Activated B cell treated with CpG ODN at 0.5 μM for 24 hours (primary cell): ENCODE results near the gene WFIKKN2. TPM values are rescaled to one million over a fixed set of nuclear protein-coding genes. Genes with fewer than 3 reads are reported as not detected.

Source experiments
- ATAC-seq: fragments of 200-7000 bp; cut with Tn5 transposase; one replicate; pipeline ENCODE4 v1.10.0; 2021; ENCODE audit warnings: low read depth, mild to moderate bottlenecking, moderate library complexity
- CTCF ChIA-PET: fragments of 350-600 bp; sonication (Branson Sonifier 250); formaldehyde crosslinking; loops from one replicate; lab custom pipeline; 2021; ENCODE audit warnings: antibody characterized with exemption; lab: Charles Lee
- POLR2A ChIA-PET: fragments of 350-600 bp; sonication (Branson Sonifier 250); formaldehyde crosslinking; loops from one replicate; lab custom pipeline; 2021; ENCODE audit warnings: antibody characterized with exemption; lab: Charles Lee
- DNase-seq: peaks from one replicate; pipeline ENCODE4 v3.0.0; 2022
- H3K27ac Mint-ChIP-seq: one replicate; pipeline ENCODE4 v1.8.0; 2020; ENCODE audit warnings: mixed read lengths
- H3K27me3 Mint-ChIP-seq: one replicate; pipeline ENCODE4 v1.8.0; 2021; ENCODE audit warnings: mixed read lengths
- H3K36me3 Mint-ChIP-seq: one replicate; pipeline ENCODE4 v1.8.0; 2021; ENCODE audit warnings: low read depth, mixed read lengths
- H3K4me1 Mint-ChIP-seq: one replicate; pipeline ENCODE4 v1.8.0; 2021; ENCODE audit warnings: mixed read lengths
- H3K4me3 Mint-ChIP-seq: one replicate; pipeline ENCODE4 v1.8.0; 2020; ENCODE audit warnings: mild to moderate bottlenecking, mixed read lengths
- H3K9me3 Mint-ChIP-seq: one replicate; pipeline ENCODE4 v1.8.0; 2020; ENCODE audit warnings: mixed read lengths
- intact Hi-C: fragments of 100-400 bp; cut with micrococcal nuclease; formaldehyde crosslinking; loops from one replicate; pipeline ENCODE4 v1.15.1; 2024
- total RNA-seq: library from RNA; stranded (reverse); gene quantifications from 2 replicates; pipeline ENCODE4 v1.2.3, GENCODE V29; 2022
- TF ChIP-seq, protein P1 (sequence below): fragments of 200-600 bp; IDR thresholded peaks from one replicate; pipeline ENCODE4 v1.8.0; 2022; ENCODE audit warnings: antibody characterized with exemption, mild to moderate bottlenecking

Gene WFIKKN2
- total RNA-seq, 1 donor from 2014 or later = not detected

- Mint-ChIP-seq H3K4me1 (no peaks in the 10 kb centered on the region), H3K4me3 (no peak overlapping the region), H3K27ac (no peak overlapping the region), H3K36me3 (no peaks in the 10 kb centered on the region), H3K9me3 (peaks cover 8% of the 10 kb centered on the region), H3K27me3 (peaks cover 16% of the 10 kb centered on the region)
- no peak for DNase-seq
- CTCF ChIA-PET = no interaction called here
- intact Hi-C loops = no loop called here
- POLR2A ChIA-PET = no interaction called here
- TF ChIP-seq, protein P1, sequence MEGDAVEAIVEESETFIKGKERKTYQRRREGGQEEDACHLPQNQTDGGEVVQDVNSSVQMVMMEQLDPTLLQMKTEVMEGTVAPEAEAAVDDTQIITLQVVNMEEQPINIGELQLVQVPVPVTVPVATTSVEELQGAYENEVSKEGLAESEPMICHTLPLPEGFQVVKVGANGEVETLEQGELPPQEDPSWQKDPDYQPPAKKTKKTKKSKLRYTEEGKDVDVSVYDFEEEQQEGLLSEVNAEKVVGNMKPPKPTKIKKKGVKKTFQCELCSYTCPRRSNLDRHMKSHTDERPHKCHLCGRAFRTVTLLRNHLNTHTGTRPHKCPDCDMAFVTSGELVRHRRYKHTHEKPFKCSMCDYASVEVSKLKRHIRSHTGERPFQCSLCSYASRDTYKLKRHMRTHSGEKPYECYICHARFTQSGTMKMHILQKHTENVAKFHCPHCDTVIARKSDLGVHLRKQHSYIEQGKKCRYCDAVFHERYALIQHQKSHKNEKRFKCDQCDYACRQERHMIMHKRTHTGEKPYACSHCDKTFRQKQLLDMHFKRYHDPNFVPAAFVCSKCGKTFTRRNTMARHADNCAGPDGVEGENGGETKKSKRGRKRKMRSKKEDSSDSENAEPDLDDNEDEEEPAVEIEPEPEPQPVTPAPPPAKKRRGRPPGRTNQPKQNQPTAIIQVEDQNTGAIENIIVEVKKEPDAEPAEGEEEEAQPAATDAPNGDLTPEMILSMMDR = no peak
- no peak for ATAC-seq
Measured at GRCh38 chr17:50824429-50824828, 11.0 kb upstream of the WFIKKN2 start.

- intact Hi-C loops = no loop called here
- no peak overlapping the region for H3K4me3 Mint-ChIP-seq
- H3K27ac Mint-ChIP-seq = no peak overlapping the region
- no peaks in the 10 kb centered on the region for H3K4me1 Mint-ChIP-seq
- ChIA-PET CTCF (interaction anchor here (0.6 kb wide), 1 partner anchor 1037 kb away, joined by 3 read pairs; no protein-coding TSS in a partner anchor), POLR2A (no interaction called here)
- H3K27me3 Mint-ChIP-seq = peaks cover 17% of the 10 kb centered on the region
- no peaks in the 10 kb centered on the region for H3K36me3 Mint-ChIP-seq
- ATAC-seq = no peak
- H3K9me3 Mint-ChIP-seq = peaks cover 8% of the 10 kb centered on the region
- TF ChIP-seq, protein P1 = no peak
- DNase-seq = no peak
Measured at GRCh38 chr17:50825188-50825587, 10.2 kb upstream of the WFIKKN2 start.

DNA sequence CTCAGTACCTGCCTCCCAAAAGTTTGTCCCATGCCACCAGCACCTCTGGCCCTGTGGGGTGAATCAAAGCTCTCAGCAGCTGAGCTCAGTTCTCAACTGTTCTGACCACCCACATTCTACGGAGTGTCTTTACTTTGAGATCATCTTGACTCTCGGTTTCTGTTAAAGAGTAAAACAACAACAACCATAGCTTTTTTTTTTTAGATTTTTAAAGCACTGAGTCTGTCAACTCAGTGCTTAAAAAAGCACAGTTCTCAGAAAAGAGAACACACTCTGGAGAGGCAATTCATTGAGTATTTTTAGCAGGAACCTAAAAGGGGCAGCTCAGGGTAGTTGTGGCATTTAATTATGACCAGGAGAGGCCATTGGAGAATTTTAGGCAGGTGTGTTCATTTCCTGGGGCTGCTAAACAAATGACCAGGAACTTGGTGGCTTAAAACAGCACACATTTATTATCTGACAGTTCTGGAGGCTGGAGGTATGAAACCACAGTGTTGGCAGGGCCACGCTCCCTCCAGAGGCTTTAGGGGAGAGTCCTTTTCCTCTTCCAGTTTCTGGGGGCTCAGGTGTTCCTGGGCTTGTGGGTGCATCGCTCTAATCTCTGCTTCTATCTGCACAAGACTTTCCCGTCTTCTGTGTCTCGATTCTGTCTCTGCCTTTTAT is 6.7 kb upstream of the WFIKKN2 start:
- Mint-ChIP-seq H3K27me3 (peaks cover 15% of the 10 kb centered on the region), H3K4me1 (no peaks in the 10 kb centered on the region), H3K9me3 (peaks cover 6% of the 10 kb centered on the region), H3K36me3 (no peaks in the 10 kb centered on the region), H3K27ac (no peak overlapping the region), H3K4me3 (no peak overlapping the region)
- ChIA-PET POLR2A (no interaction called here), CTCF (no interaction called here)
- intact Hi-C loops = no loop called here
- DNase-seq = no peak
- no peak for ATAC-seq
- TF ChIP-seq, protein P1 = no peak

DNA sequence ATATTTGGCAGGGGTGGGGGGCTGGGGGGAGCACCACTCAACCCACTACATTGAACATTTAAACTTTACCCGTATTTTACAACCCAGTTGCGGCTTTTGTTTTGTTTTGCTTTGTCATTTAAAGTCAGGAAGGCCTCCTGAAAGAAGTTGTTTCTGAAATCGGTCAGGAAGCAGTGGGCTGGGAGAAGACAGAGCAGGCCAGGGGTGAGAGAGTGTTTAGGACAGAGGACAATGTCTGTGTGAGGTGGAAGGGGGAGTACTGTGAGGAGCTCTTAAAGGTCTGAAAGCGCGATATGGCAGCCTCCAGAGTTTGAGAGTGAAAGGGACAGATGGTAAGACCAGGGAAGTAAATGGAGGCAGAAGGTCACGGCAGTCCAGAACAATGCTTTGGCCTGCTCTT is 6.1 kb upstream of the WFIKKN2 start:
- POLR2A ChIA-PET = no interaction called here
- H3K36me3 Mint-ChIP-seq = no peaks in the 10 kb centered on the region
- peaks cover 3% of the 10 kb centered on the region for H3K9me3 Mint-ChIP-seq
- H3K4me3 Mint-ChIP-seq = no peak overlapping the region
- no peak for DNase-seq
- TF ChIP-seq, protein P1 = no peak
- no peak overlapping the region for H3K27ac Mint-ChIP-seq
- no peaks in the 10 kb centered on the region for H3K4me1 Mint-ChIP-seq
- CTCF ChIA-PET = no interaction called here
- no peak for ATAC-seq
- H3K27me3 Mint-ChIP-seq = peaks cover 17% of the 10 kb centered on the region
- intact Hi-C loops = no loop called here

DNA sequence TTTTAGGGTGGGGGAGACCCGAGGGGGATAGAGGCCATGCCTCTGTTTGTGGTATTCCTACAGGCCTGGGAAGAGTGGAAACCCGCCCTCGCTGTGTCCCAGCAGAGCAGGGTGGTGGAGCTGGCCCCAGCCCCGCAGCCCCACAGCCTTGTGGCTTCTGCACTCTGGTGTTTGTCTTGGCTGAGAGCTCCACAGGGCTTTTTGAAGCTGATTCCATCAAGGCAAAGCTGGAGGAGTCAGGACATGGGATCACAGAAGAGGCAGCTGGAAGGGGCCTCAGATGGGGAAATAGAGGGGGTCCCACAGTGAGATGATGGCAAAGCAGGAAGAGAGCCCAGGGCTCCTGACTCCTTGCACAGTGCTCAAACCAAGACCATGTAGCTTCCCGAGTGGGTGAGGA is 5.0 kb upstream of the WFIKKN2 start:
- ChIA-PET POLR2A (no interaction called here), CTCF (no interaction called here)
- ATAC-seq (no peak), DNase-seq (no peak)
- Mint-ChIP-seq H3K9me3 (no peaks in the 10 kb centered on the region), H3K27ac (no peak overlapping the region), H3K4me3 (no peak overlapping the region), H3K36me3 (no peaks in the 10 kb centered on the region), H3K4me1 (no peaks in the 10 kb centered on the region), H3K27me3 (peaks cover 23% of the 10 kb centered on the region)
- intact Hi-C loops = no loop called here
- TF ChIP-seq, protein P1 = no peak
